DOHH2 (cell line): ENCODE data around the gene VPS37C.

Experiments
- H3F3A ChIP-seq: fragments of 200-600 bp; sonication (generic), shearing (Covaris generic); 2 replicates; pipeline ENCODE4 v1.6.0; 2016; ENCODE audit warnings: antibody characterized with exemption, mild to moderate bottlenecking; ENCODE audit not compliant: control insufficient read depth, insufficient read depth
- H3K27ac ChIP-seq: fragments of 200-600 bp; sonication (generic); 2 replicates; pipeline ENCODE4 v1.5.1; 2014; ENCODE audit warnings: low read depth, mild to moderate bottlenecking, low read length, moderate library complexity
- H3K27me3 ChIP-seq: fragments of 200-600 bp; sonication (generic); 2 replicates; pipeline ENCODE4 v1.6.1; 2014; ENCODE audit warnings: mild to moderate bottlenecking, low read length, mixed read lengths; ENCODE audit not compliant: control insufficient read depth
- H3K36me3 ChIP-seq: fragments of 200-600 bp; sonication (generic); 2 replicates; pipeline ENCODE4 v1.6.1; 2014; ENCODE audit warnings: mild to moderate bottlenecking, low read length, moderate library complexity, mixed read lengths; ENCODE audit not compliant: control insufficient read depth
- H3K4me1 ChIP-seq: fragments of 200-600 bp; sonication (generic); 2 replicates; pipeline ENCODE4 v1.6.1; 2014; ENCODE audit warnings: mild to moderate bottlenecking, low read length, mixed read lengths; ENCODE audit not compliant: control insufficient read depth
- H3K4me2 ChIP-seq: fragments of 200-600 bp; sonication (generic); 2 replicates; pipeline ENCODE4 v1.6.0; 2014; ENCODE audit warnings: mild to moderate bottlenecking, low read length, moderate library complexity
- H3K4me3 ChIP-seq: fragments of 200-600 bp; sonication (generic); 2 replicates; pipeline ENCODE4 v1.5.1; 2014; ENCODE audit warnings: mild to moderate bottlenecking, low read length, mixed read lengths
- H3K79me2 ChIP-seq: fragments of 200-600 bp; sonication (generic); 2 replicates; pipeline ENCODE4 v1.6.1; 2014; ENCODE audit warnings: mild to moderate bottlenecking, low read length, mixed read lengths; ENCODE audit not compliant: control insufficient read depth
- H3K9me2 ChIP-seq: fragments of 200-600 bp; sonication (generic); replicated peaks from 2 replicates; pipeline ENCODE4 v1.6.1; 2014; ENCODE audit warnings: mild to moderate bottlenecking, low read length, mixed read lengths; ENCODE audit not compliant: control insufficient read depth
- H3K9me3 ChIP-seq: fragments of 200-600 bp; sonication (generic); 2 replicates; pipeline ENCODE4 v1.6.1; 2014; ENCODE audit warnings: antibody characterized with exemption, low read length, mixed read lengths; ENCODE audit not compliant: control insufficient read depth, insufficient read depth
- H4K20me1 ChIP-seq: fragments of 200-600 bp; sonication (generic); 2 replicates; pipeline ENCODE4 v1.6.0; 2014; ENCODE audit warnings: low read depth, mild to moderate bottlenecking, antibody characterized with exemption, low read length, moderate library complexity; ENCODE audit not compliant: control insufficient read depth, insufficient read depth
- EZH2phosphoT487 ChIP-seq: fragments of 200-600 bp; sonication (generic); IDR thresholded peaks from 2 replicates; pipeline ENCODE4 v1.6.1; 2017; ENCODE audit warnings: borderline replicate concordance, mild to moderate bottlenecking, antibody characterized with exemption, low read length, moderate library complexity, mixed read lengths
- TF ChIP-seq, protein P1 (sequence below): fragments of 200-600 bp; sonication (generic); IDR thresholded peaks from one replicate; pipeline ENCODE4 v1.5.1; 2014; ENCODE audit warnings: antibody characterized with exemption, mild to moderate bottlenecking, low read depth, low read length; ENCODE audit not compliant: poor library complexity, severe bottlenecking

The VPS37C gene

GRCh38 chr11:61127991-61128390 lies 33.2 kb downstream of the VPS37C start:
- H3F3A ChIP-seq, result no peaks in the 10 kb centered on the region
- no peak for TF ChIP-seq EZH2phosphoT487
- TF ChIP-seq, protein P1, sequence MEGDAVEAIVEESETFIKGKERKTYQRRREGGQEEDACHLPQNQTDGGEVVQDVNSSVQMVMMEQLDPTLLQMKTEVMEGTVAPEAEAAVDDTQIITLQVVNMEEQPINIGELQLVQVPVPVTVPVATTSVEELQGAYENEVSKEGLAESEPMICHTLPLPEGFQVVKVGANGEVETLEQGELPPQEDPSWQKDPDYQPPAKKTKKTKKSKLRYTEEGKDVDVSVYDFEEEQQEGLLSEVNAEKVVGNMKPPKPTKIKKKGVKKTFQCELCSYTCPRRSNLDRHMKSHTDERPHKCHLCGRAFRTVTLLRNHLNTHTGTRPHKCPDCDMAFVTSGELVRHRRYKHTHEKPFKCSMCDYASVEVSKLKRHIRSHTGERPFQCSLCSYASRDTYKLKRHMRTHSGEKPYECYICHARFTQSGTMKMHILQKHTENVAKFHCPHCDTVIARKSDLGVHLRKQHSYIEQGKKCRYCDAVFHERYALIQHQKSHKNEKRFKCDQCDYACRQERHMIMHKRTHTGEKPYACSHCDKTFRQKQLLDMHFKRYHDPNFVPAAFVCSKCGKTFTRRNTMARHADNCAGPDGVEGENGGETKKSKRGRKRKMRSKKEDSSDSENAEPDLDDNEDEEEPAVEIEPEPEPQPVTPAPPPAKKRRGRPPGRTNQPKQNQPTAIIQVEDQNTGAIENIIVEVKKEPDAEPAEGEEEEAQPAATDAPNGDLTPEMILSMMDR, result no peak
- H3K4me3 ChIP-seq, result no peak overlapping the region
- no peak overlapping the region for H3K27ac ChIP-seq
- H3K4me1 ChIP-seq, result peaks cover 10% of the 10 kb centered on the region
- no peaks in the 10 kb centered on the region for H3K27me3 ChIP-seq
- H3K9me3 ChIP-seq, result no peaks in the 10 kb centered on the region
- no peaks in the 10 kb centered on the region for H3K36me3 ChIP-seq
- no peaks in the 10 kb centered on the region for H3K9me2 ChIP-seq
- no peaks in the 10 kb centered on the region for H3K79me2 ChIP-seq
- H3K4me2 ChIP-seq, result no peak overlapping the region
- no peaks in the 10 kb centered on the region for H4K20me1 ChIP-seq

DNA sequence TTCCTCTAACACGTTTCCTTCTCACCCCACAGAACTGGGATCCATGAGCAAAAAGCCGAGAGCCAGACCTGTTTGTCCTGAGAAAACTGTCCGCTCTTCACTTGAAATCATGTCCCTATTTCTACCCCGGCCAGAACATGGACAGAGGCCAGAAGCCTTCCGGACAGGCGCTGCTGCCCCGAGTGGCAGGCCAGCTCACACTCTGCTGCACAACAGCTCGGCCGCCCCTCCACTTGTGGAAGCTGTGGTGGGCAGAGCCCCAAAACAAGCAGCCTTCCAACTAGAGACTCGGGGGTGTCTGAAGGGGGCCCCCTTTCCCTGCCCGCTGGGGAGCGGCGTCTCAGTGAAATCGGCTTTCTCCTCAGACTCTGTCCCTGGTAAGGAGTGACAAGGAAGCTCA lies 35.0 kb downstream of the VPS37C start:
- no peaks in the 10 kb centered on the region for H3K36me3 ChIP-seq
- no peak overlapping the region for H3K27ac ChIP-seq
- H4K20me1 ChIP-seq, result no peaks in the 10 kb centered on the region
- no peak for TF ChIP-seq EZH2phosphoT487
- TF ChIP-seq, protein P1, result no peak
- no peaks in the 10 kb centered on the region for H3K79me2 ChIP-seq
- no peak overlapping the region for H3K4me3 ChIP-seq
- no peaks in the 10 kb centered on the region for H3K27me3 ChIP-seq
- no peaks in the 10 kb centered on the region for H3K9me3 ChIP-seq
- H3K4me1 ChIP-seq, result peaks cover 10% of the 10 kb centered on the region
- H3F3A ChIP-seq, result no peaks in the 10 kb centered on the region
- no peaks in the 10 kb centered on the region for H3K9me2 ChIP-seq
- H3K4me2 ChIP-seq, result no peak overlapping the region

DNA sequence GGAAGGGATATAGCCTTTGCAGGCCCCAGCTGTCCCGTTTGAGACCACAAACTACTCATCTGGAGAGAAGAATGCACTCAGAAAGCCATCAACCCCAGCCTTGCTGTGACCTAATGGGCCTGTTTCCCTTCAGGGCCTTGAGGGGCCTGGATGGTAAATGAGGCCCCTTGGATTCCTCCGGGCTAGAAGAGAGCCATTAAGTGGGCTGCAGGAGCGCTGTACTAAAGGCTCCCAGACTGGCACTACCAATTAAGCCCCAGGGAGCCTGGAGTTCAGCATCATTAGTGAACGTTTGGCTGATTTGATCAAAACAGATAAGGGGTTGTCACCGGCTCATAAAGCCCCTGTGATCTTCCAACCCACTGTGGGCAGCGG lies 35.9 kb downstream of the VPS37C start:
- no peak overlapping the region for H3K27ac ChIP-seq
- H3K36me3 ChIP-seq, result no peaks in the 10 kb centered on the region
- no peaks in the 10 kb centered on the region for H3F3A ChIP-seq
- TF ChIP-seq EZH2phosphoT487, result no peak
- TF ChIP-seq, protein P1, result no peak
- no peaks in the 10 kb centered on the region for H3K9me2 ChIP-seq
- H3K4me3 ChIP-seq, result no peak overlapping the region
- no peaks in the 10 kb centered on the region for H3K79me2 ChIP-seq
- H4K20me1 ChIP-seq, result no peaks in the 10 kb centered on the region
- H3K4me1 ChIP-seq, result peaks cover 11% of the 10 kb centered on the region
- no peak overlapping the region for H3K4me2 ChIP-seq
- no peaks in the 10 kb centered on the region for H3K9me3 ChIP-seq
- H3K27me3 ChIP-seq, result no peaks in the 10 kb centered on the region
